Measurements from ENCODE around the gene ULK1. TPM values are rescaled to one million over a fixed set of nuclear protein-coding genes. Genes with fewer than 3 reads are reported as not detected.

The ULK1 gene
- total and polyA plus RNA-seq, 2 donors (not counting 1 experiment from before 2014, with no cell fraction given): 3.3 to 14.9 TPM

DNA sequence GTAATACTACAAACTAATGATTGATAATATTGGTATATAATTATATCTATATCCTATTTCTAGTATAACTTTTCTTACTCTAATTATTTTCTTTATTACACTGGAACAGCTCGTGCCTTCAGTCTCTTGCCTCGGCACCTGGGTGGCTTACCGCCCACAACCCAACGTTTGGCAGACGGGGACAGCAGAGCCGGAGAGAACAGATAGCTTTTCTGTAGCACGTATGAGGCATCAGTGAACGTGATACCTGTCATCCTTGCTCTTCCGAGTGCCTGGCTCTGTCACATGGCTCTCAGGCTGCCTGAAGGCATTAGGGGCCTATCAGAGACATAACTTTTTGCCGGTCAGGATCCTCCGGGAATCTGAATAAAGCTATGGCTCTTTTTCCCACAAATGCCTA, 40.1 kb downstream of the ULK1 start:
- Histone ChIP-seq H2AFZ (ENCODE audit: low read length) (no peak overlapping the region), H3K27me3 (ENCODE audit: control insufficient read depth, insufficient read depth, low read length) (no peaks in the 10 kb centered on the region), H4K20me1 (ENCODE audit: control insufficient read depth, extremely low read depth, insufficient read depth, low read length) (no peaks in the 10 kb centered on the region), H3K9ac (ENCODE audit: insufficient read depth, low read length) (no peak overlapping the region), H3K4me2 (ENCODE audit: extremely low read depth, insufficient read depth, low read length) (no peak overlapping the region), H3K4me3 (replicated peaks in 1 of 4; ENCODE audit: control extremely low read depth in 1 of 4, insufficient read depth in 1 of 4, low read depth in 3 of 4, low read length in 4 of 4) (no peak overlapping the region), H3K27ac (ENCODE audit: insufficient read depth, low read length) (no peak overlapping the region), H3K36me3 (ENCODE audit: control insufficient read depth, insufficient read depth, low read length) (peaks cover 14% of the 10 kb centered on the region), H3K79me2 (ENCODE audit: control insufficient read depth, insufficient read depth, low read length) (peaks cover 11% of the 10 kb centered on the region), H3K9me3 (ENCODE audit: control insufficient read depth, insufficient read depth, low read depth, low read length) (no peaks in the 10 kb centered on the region), H3K4me1 (ENCODE audit: control insufficient read depth, extremely low read depth, insufficient read depth, low read length) (no peaks in the 10 kb centered on the region)
- TF ChIP-seq EZH2 (IDR thresholded peaks at IDR 0.05; ENCODE audit: low read length, missing control alignments): no peak
- TF ChIP-seq, protein P1, sequence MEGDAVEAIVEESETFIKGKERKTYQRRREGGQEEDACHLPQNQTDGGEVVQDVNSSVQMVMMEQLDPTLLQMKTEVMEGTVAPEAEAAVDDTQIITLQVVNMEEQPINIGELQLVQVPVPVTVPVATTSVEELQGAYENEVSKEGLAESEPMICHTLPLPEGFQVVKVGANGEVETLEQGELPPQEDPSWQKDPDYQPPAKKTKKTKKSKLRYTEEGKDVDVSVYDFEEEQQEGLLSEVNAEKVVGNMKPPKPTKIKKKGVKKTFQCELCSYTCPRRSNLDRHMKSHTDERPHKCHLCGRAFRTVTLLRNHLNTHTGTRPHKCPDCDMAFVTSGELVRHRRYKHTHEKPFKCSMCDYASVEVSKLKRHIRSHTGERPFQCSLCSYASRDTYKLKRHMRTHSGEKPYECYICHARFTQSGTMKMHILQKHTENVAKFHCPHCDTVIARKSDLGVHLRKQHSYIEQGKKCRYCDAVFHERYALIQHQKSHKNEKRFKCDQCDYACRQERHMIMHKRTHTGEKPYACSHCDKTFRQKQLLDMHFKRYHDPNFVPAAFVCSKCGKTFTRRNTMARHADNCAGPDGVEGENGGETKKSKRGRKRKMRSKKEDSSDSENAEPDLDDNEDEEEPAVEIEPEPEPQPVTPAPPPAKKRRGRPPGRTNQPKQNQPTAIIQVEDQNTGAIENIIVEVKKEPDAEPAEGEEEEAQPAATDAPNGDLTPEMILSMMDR (conservative IDR thresholded peaks at IDR 0.05 in 1 of 2, IDR thresholded peaks at IDR 0.05 in 1 of 2; ENCODE audit: low read depth in 1 of 2, low read length in 2 of 2): no peak
- no peak for DNase-seq (ENCODE audit: low read depth in 2 of 2)

DNA sequence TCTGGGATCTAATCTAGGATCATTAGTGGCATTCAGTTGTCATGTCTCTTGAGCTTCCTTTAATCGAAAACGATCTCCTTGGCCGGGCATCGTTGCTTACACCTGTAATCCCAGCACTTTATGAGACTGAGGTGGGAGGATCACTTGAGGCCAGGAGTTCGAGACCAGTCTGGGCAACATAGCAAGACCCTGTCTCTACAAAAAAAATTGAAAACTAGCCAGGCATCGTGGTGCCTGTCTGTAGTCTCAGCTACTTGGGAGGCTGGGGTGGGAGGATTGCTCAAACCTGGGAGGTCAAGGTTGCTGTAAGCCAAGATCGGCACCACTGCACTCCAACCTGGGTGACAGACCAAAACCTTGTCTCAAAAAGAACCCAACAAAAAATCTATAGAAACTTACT, 43.7 kb downstream of the ULK1 start:
- Histone ChIP-seq H3K9me3 (ENCODE audit: control insufficient read depth, insufficient read depth, low read depth, low read length) (no peaks in the 10 kb centered on the region), H3K4me1 (ENCODE audit: control insufficient read depth, extremely low read depth, insufficient read depth, low read length) (no peaks in the 10 kb centered on the region), H3K27ac (ENCODE audit: insufficient read depth, low read length) (no peak overlapping the region), H3K4me2 (ENCODE audit: extremely low read depth, insufficient read depth, low read length) (no peak overlapping the region), H3K79me2 (ENCODE audit: control insufficient read depth, insufficient read depth, low read length) (no peaks in the 10 kb centered on the region), H4K20me1 (ENCODE audit: control insufficient read depth, extremely low read depth, insufficient read depth, low read length) (no peaks in the 10 kb centered on the region), H3K4me3 (replicated peaks in 1 of 4; ENCODE audit: control extremely low read depth in 1 of 4, insufficient read depth in 1 of 4, low read depth in 3 of 4, low read length in 4 of 4) (no peak overlapping the region), H2AFZ (ENCODE audit: low read length) (no peak overlapping the region), H3K9ac (ENCODE audit: insufficient read depth, low read length) (no peak overlapping the region), H3K27me3 (ENCODE audit: control insufficient read depth, insufficient read depth, low read length) (no peaks in the 10 kb centered on the region), H3K36me3 (ENCODE audit: control insufficient read depth, insufficient read depth, low read length) (peaks cover 25% of the 10 kb centered on the region)
- no peak for DNase-seq (ENCODE audit: low read depth in 2 of 2)
- TF ChIP-seq, protein P1 (conservative IDR thresholded peaks at IDR 0.05 in 1 of 2, IDR thresholded peaks at IDR 0.05 in 1 of 2; ENCODE audit: low read depth in 1 of 2, low read length in 2 of 2): no peak
- TF ChIP-seq EZH2 (IDR thresholded peaks at IDR 0.05; ENCODE audit: low read length, missing control alignments): no peak

DNA sequence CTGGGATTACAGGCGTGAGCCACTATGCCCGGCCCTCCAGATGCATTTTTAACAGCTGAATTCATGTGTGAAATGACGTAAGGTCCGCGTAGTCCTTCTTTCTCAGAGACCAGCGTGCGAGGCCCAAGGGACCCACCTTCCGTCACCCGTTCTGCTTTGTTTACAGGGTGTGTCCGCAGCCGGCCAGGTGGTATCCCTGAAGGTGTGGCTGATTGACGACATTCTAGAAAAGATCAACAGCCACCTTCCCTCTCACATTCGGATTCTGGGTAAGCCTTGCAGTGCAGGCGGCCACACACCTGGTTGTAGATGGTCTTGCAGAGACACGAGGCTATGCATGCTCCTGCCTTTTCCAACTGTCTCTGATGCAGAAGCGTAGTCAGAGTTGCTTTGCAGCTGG, 44.6 kb downstream of the ULK1 start:
- H3K36me3 ChIP-seq (ENCODE audit: control insufficient read depth, insufficient read depth, low read length): peaks cover 25% of the 10 kb centered on the region

More for the DNA sequence above, 44.6 kb downstream of the ULK1 start:
- no peaks in the 10 kb centered on the region for H4K20me1 ChIP-seq (ENCODE audit: control insufficient read depth, extremely low read depth, insufficient read depth, low read length)
- H2AFZ ChIP-seq (ENCODE audit: low read length): no peak overlapping the region
- H3K27ac ChIP-seq (ENCODE audit: insufficient read depth, low read length): no peak overlapping the region
- no peak overlapping the region for H3K9ac ChIP-seq (ENCODE audit: insufficient read depth, low read length)
- H3K4me1 ChIP-seq (ENCODE audit: control insufficient read depth, extremely low read depth, insufficient read depth, low read length): no peaks in the 10 kb centered on the region
- no peak overlapping the region for H3K4me3 ChIP-seq (replicated peaks in 1 of 4; ENCODE audit: control extremely low read depth in 1 of 4, insufficient read depth in 1 of 4, low read depth in 3 of 4, low read length in 4 of 4)
- no peak overlapping the region for H3K4me2 ChIP-seq (ENCODE audit: extremely low read depth, insufficient read depth, low read length)
- TF ChIP-seq EZH2 (IDR thresholded peaks at IDR 0.05; ENCODE audit: low read length, missing control alignments): no peak
- TF ChIP-seq, protein P1 (conservative IDR thresholded peaks at IDR 0.05 in 1 of 2, IDR thresholded peaks at IDR 0.05 in 1 of 2; ENCODE audit: low read depth in 1 of 2, low read length in 2 of 2): no peak
- no peaks in the 10 kb centered on the region for H3K9me3 ChIP-seq (ENCODE audit: control insufficient read depth, insufficient read depth, low read depth, low read length)
- no peaks in the 10 kb centered on the region for H3K79me2 ChIP-seq (ENCODE audit: control insufficient read depth, insufficient read depth, low read length)
- no peak for DNase-seq (ENCODE audit: low read depth in 2 of 2)
- no peaks in the 10 kb centered on the region for H3K27me3 ChIP-seq (ENCODE audit: control insufficient read depth, insufficient read depth, low read length)
